NCI-H1092 treated with DMSO at 0.1 percent for 48 hours (cell line): ENCODE results near the gene KIF18B.

Experiments
- DNase-seq: peaks from one replicate; lab custom pipeline; 2025; lab: John Stamatoyannopoulos, UW

Gene KIF18B

GRCh38 chr17:44905006-44906000 lies 42.3 kb downstream of the KIF18B start:
- no peak for DNase-seq

- no peak for DNase-seq
Measured at GRCh38 chr17:44904001-44904984, 43.3 kb downstream of the KIF18B start.

GRCh38 chr17:44903012-44903685 lies 44.4 kb downstream of the KIF18B start:
- no peak for DNase-seq

- DNase-seq: no peak
Measured at GRCh38 chr17:44902135-44902760, 45.3 kb downstream of the KIF18B start.

- DNase-seq: no peak
Measured at GRCh38 chr17:44901411-44901921, 46.1 kb downstream of the KIF18B start.

- no peak for DNase-seq
Measured at GRCh38 chr17:44900894-44901293, 46.7 kb downstream of the KIF18B start.

GRCh38 chr17:44899074-44899782 lies 48.3 kb downstream of the KIF18B start, which contains the start of gene EFTUD2:
EFTUD2 (minus strand) TSS chr17:44899445; CDS start chr17:44894521, 4,924 bp downstream.
- peak; percentile 97 for DNase-seq

GRCh38 chr17:44898768-44899073 lies 48.9 kb downstream of the KIF18B start:
- no peak for DNase-seq

- DNase-seq: no peak
Measured at GRCh38 chr17:44894642-44895041, 52.9 kb downstream of the KIF18B start.

- no peak for DNase-seq
Measured at GRCh38 chr17:44892250-44892649, 55.3 kb downstream of the KIF18B start.

GRCh38 chr17:44889003-44889402 lies 58.6 kb downstream of the KIF18B start:
- no peak for DNase-seq

- no peak for DNase-seq
Measured at GRCh38 chr17:44887971-44888954, 59.3 kb downstream of the KIF18B start.

GRCh38 chr17:44887016-44887415 lies 60.6 kb downstream of the KIF18B start:
- no peak for DNase-seq

GRCh38 chr17:44884941-44885340 lies 62.6 kb downstream of the KIF18B start:
- no peak for DNase-seq

GRCh38 chr17:44881145-44881544 lies 66.4 kb downstream of the KIF18B start:
- no peak for DNase-seq

GRCh38 chr17:44880062-44880461 lies 67.5 kb downstream of the KIF18B start:
- no peak for DNase-seq

GRCh38 chr17:44879376-44879775 lies 68.2 kb downstream of the KIF18B start:
- DNase-seq: no peak

- DNase-seq: no peak
Measured at GRCh38 chr17:44878627-44879221, 68.8 kb downstream of the KIF18B start.

- no peak for DNase-seq
Measured at GRCh38 chr17:44877121-44877520, 70.5 kb downstream of the KIF18B start.
